HEK293T (cell line): ENCODE data around the gene ARFIP1.

Experiments used
- ARNT ChIP-seq: fragments of 450-650 bp; IDR thresholded peaks from 2 replicates; pipeline ENCODE4 v1.6.1; 2017; ENCODE audit warnings: mild to moderate bottlenecking
- BHLHE40 ChIP-seq: fragments of 450-650 bp; IDR thresholded peaks from 2 replicates; pipeline ENCODE4 v1.6.1; 2016; ENCODE audit warnings: mild to moderate bottlenecking, moderate library complexity, borderline replicate concordance
- ELF4 ChIP-seq: fragments of 450-650 bp; IDR thresholded peaks from 2 replicates; pipeline ENCODE4 v1.6.1; 2017; ENCODE audit warnings: antibody characterized with exemption
- FOXA1 ChIP-seq: fragments of 450-650 bp; IDR thresholded peaks from 2 replicates; pipeline ENCODE4 v1.6.1; 2016; ENCODE audit warnings: mild to moderate bottlenecking
- FOXK2 ChIP-seq: fragments of 450-650 bp; IDR thresholded peaks from 2 replicates; pipeline ENCODE4 v1.6.1; 2016; ENCODE audit warnings: mild to moderate bottlenecking
- FOXM1 ChIP-seq: fragments of 450-650 bp; IDR thresholded peaks from 2 replicates; pipeline ENCODE4 v1.6.1; 2017; ENCODE audit warnings: mild to moderate bottlenecking, borderline replicate concordance
- HDGF ChIP-seq: fragments of 450-650 bp; IDR thresholded peaks from 2 replicates; pipeline ENCODE4 v1.6.1; 2017; ENCODE audit warnings: antibody characterized with exemption, borderline replicate concordance
- L3MBTL2 ChIP-seq: fragments of 450-650 bp; conservative IDR thresholded peaks from 2 replicates; pipeline ENCODE4 v1.6.1; 2016; ENCODE audit warnings: mild to moderate bottlenecking
- NFRKB ChIP-seq: fragments of 450-650 bp; IDR thresholded peaks from 2 replicates; pipeline ENCODE4 v1.6.1; 2016; ENCODE audit warnings: mild to moderate bottlenecking, moderate library complexity
- PKNOX1 ChIP-seq: fragments of 450-650 bp; IDR thresholded peaks from 2 replicates; pipeline ENCODE4 v1.6.1; 2016
- SP1 ChIP-seq: fragments of 450-650 bp; IDR thresholded peaks from 2 replicates; pipeline ENCODE4 v1.6.1; 2017
- SUZ12 ChIP-seq: fragments of 450-650 bp; IDR thresholded peaks from 2 replicates; pipeline ENCODE4 v1.6.1; 2016; ENCODE audit warnings: mild to moderate bottlenecking
- TARDBP ChIP-seq: fragments of 450-650 bp; IDR thresholded peaks from 2 replicates; pipeline ENCODE4 v1.6.1; 2016

- TF ChIP-seq SP1 (no peak), FOXM1 (no peak), ELF4 (no peak), BHLHE40 (no peak), FOXK2 (no peak), TARDBP (no peak), HDGF (no peak), SUZ12 (no peak), NFRKB (no peak), PKNOX1 (no peak), FOXA1 (no peak), ARNT (no peak), L3MBTL2 (no peak)
Measured at GRCh38 chr4:152870606-152871005, 90.9 kb downstream of the ARFIP1 start.
